ENCODE results near the gene KLHL17. TPM values are rescaled to one million over a fixed set of nuclear protein-coding genes. Genes with fewer than 3 reads are reported as not detected.

The KLHL17 gene
- total RNA-seq, 1 experiment from 2014 or later: 41.4 TPM

DNA sequence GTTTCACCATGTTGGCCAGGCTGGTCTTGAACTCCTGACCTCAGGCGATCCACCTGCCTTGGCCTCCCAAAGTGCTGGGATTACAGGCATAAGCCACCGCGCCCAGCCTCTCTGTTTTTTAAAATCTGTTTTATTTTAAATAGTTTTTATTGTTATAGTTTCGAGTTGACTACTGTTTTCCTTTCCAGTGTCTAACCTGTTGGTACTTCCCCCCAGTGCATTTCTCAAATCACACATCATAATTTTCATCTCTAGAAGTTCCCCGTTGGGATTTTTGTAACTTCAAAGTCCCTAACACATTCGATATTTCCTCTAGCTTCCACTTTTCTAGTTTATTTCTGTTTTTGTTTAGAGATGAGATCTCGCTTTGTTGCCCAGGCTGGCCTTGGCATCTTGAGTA lies 32.0 kb downstream of the KLHL17 start:
- Mint-ChIP-seq H3K9me3 (peaks cover 21 to 23% of the 10 kb centered on the region in 2 experiments), H3K27ac (no peak overlapping the region), H3K4me3 (no peak overlapping the region), H3K27me3 (ENCODE audit: low read depth) (peaks cover 96% of the 10 kb centered on the region), H3K4me1 (peaks cover 3 to 10% of the 10 kb centered on the region in 2 experiments), H3K36me3 (ENCODE audit: insufficient read depth in 1 of 3, low read depth in 3 of 3) (peaks cover 0 to 4% (median 3%) of the 10 kb centered on the region in 3 experiments; a peak in 3 of 7 replicates)
- H3K23ac ChIP-seq (ENCODE audit: insufficient read length, low read depth, low read length): no peak overlapping the region
- H3K4ac ChIP-seq (ENCODE audit: low read depth, low read length): no peak overlapping the region
- H2BK120ac ChIP-seq (ENCODE audit: low read depth, low read length, poor library complexity, severe bottlenecking): no peak overlapping the region
- no peak for DNase-seq
- no peak overlapping the region for H2AK5ac ChIP-seq (ENCODE audit: insufficient read length, low read length)
- H3K9me3 ChIP-seq (ENCODE audit: control insufficient read depth, low read depth, low read length): no peaks in the 10 kb centered on the region
- no peaks in the 10 kb centered on the region for H3K23me2 ChIP-seq (ENCODE audit: insufficient read length, low read depth, low read length, poor library complexity, severe bottlenecking)
- no peak overlapping the region for H3K56ac ChIP-seq (ENCODE audit: insufficient read length, low read depth, low read length)
- no peak overlapping the region for H2BK5ac ChIP-seq (ENCODE audit: insufficient read length, low read length)
- H4K91ac ChIP-seq (ENCODE audit: insufficient read length, low read depth, low read length): no peak overlapping the region
- peaks cover 8% of the 10 kb centered on the region; the same call in 1 of the 2 replicates for H3K27me3 ChIP-seq (ENCODE audit: insufficient read depth, low read length)
- H3K18ac ChIP-seq (ENCODE audit: insufficient read length, low read depth, low read length): no peak overlapping the region
- no peak overlapping the region for H4K8ac ChIP-seq (replicated peaks; ENCODE audit: insufficient read length, low read depth, low read length)
- TF ChIP-seq, protein P1, sequence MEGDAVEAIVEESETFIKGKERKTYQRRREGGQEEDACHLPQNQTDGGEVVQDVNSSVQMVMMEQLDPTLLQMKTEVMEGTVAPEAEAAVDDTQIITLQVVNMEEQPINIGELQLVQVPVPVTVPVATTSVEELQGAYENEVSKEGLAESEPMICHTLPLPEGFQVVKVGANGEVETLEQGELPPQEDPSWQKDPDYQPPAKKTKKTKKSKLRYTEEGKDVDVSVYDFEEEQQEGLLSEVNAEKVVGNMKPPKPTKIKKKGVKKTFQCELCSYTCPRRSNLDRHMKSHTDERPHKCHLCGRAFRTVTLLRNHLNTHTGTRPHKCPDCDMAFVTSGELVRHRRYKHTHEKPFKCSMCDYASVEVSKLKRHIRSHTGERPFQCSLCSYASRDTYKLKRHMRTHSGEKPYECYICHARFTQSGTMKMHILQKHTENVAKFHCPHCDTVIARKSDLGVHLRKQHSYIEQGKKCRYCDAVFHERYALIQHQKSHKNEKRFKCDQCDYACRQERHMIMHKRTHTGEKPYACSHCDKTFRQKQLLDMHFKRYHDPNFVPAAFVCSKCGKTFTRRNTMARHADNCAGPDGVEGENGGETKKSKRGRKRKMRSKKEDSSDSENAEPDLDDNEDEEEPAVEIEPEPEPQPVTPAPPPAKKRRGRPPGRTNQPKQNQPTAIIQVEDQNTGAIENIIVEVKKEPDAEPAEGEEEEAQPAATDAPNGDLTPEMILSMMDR (conservative IDR thresholded peaks at IDR 0.05): no peak
- no peak overlapping the region for H2BK20ac ChIP-seq (ENCODE audit: low read depth, low read length, poor library complexity, severe bottlenecking)
- H2BK15ac ChIP-seq (ENCODE audit: low read depth, low read length): no peak overlapping the region
- H2AFZ ChIP-seq (ENCODE audit: low read length): no peak overlapping the region
- H3K4me2 ChIP-seq (ENCODE audit: insufficient read depth, insufficient read length, low read length): no peak overlapping the region
- H3K4me1 ChIP-seq (ENCODE audit: insufficient read depth, low read length): 0 out of 2 replicates have a peak, but pooled peaks cover 1% of the 10 kb centered on the region
- no peak overlapping the region for H4K5ac ChIP-seq (ENCODE audit: insufficient read length, low read depth, low read length)
- no peaks in the 10 kb centered on the region for H4K20me1 ChIP-seq (ENCODE audit: control insufficient read depth, insufficient read depth, insufficient read length)
- no peak overlapping the region for H2BK12ac ChIP-seq (ENCODE audit: insufficient read length, low read depth, low read length)
- no peaks in the 10 kb centered on the region for H3K79me1 ChIP-seq (ENCODE audit: insufficient read depth, low read depth, low read length, poor library complexity, severe bottlenecking)
- H3T11ph ChIP-seq (ENCODE audit: low read length): no peak overlapping the region
- H3K27ac ChIP-seq (ENCODE audit: insufficient read length, low read depth, low read length): no peak overlapping the region
- H3K79me2 ChIP-seq (ENCODE audit: insufficient read depth, low read length): no peaks in the 10 kb centered on the region
- no CpG with 5 or more reads among the region's 7 CpGs for WGBS (ENCODE audit: extremely low coverage, insufficient read length, low lambda C conversion rate)
- H3K14ac ChIP-seq (ENCODE audit: insufficient read depth, low read length): no peak overlapping the region
- no peak overlapping the region for H3K9ac ChIP-seq (ENCODE audit: extremely low read depth, insufficient read length, low read length)

All from H9 (cell line).